ENCODE data around the gene C11orf71. TPM values are rescaled to one million over a fixed set of nuclear protein-coding genes. Genes with fewer than 3 reads are reported as not detected.

Gene C11orf71
- total RNA-seq, 2 experiments from 2014 or later = 7.5 to 7.6 TPM

GRCh38 chr11:114368918-114369680 lies 31.2 kb downstream of the C11orf71 start:
- intact Hi-C loops (cut with micrococcal nuclease) = no loop called here
- DNase-seq = no peak
- CTCF ChIA-PET = interaction anchor here (1.2 kb wide), 1 partner anchor 22 kb away, joined by 5 read pairs; no protein-coding TSS in a partner anchor
- no peaks in the 10 kb centered on the region for H3K9me3 Mint-ChIP-seq
- no peaks in the 10 kb centered on the region for H3K36me3 Mint-ChIP-seq (ENCODE audit: low read depth)
- no peak overlapping the region for H3K27ac Mint-ChIP-seq
- no peak overlapping the region for H3K4me3 Mint-ChIP-seq
- H3K4me1 Mint-ChIP-seq (ENCODE audit: low read depth) = no peaks in the 10 kb centered on the region
- H3K27me3 Mint-ChIP-seq (ENCODE audit: low read depth) = peaks cover 9% of the 10 kb centered on the region

- H3K27ac Mint-ChIP-seq = no peak overlapping the region
- no peak for DNase-seq
- CTCF ChIA-PET = interaction anchor here (1.1 to 1.2 kb wide), 2 partner anchors 20 to 27 kb away, joined by 3 to 5 read pairs; no protein-coding TSS in a partner anchor
- H3K36me3 Mint-ChIP-seq (ENCODE audit: low read depth) = no peaks in the 10 kb centered on the region
- peaks cover 9% of the 10 kb centered on the region for H3K27me3 Mint-ChIP-seq (ENCODE audit: low read depth)
- H3K4me1 Mint-ChIP-seq (ENCODE audit: low read depth) = no peaks in the 10 kb centered on the region
- no peaks in the 10 kb centered on the region for H3K9me3 Mint-ChIP-seq
- intact Hi-C loops (cut with micrococcal nuclease) = no loop called here
- H3K4me3 Mint-ChIP-seq = no peak overlapping the region
These were observed 32.9 kb downstream of the C11orf71 start for GRCh38 chr11:114367244-114367957.

GRCh38 chr11:114366331-114367243 lies 33.7 kb downstream of the C11orf71 start:
- H3K27ac Mint-ChIP-seq = no peak overlapping the region
- H3K36me3 Mint-ChIP-seq (ENCODE audit: low read depth) = no peaks in the 10 kb centered on the region

GRCh38 chr11:114362958-114363357 lies 37.4 kb downstream of the C11orf71 start:
- CTCF ChIA-PET = interaction anchor here (1.1 kb wide), 1 partner anchor 19 kb away, joined by 3 read pairs; no protein-coding TSS in a partner anchor
- DNase-seq = no peak
- H3K4me3 Mint-ChIP-seq = no peak overlapping the region
- H3K36me3 Mint-ChIP-seq (ENCODE audit: low read depth) = no peaks in the 10 kb centered on the region
- intact Hi-C loops (cut with micrococcal nuclease) = no loop called here
- no peaks in the 10 kb centered on the region for H3K4me1 Mint-ChIP-seq (ENCODE audit: low read depth)
- peaks cover 9% of the 10 kb centered on the region for H3K27me3 Mint-ChIP-seq (ENCODE audit: low read depth)
- H3K9me3 Mint-ChIP-seq = no peaks in the 10 kb centered on the region
- no peak overlapping the region for H3K27ac Mint-ChIP-seq

More at GRCh38 chr11:114366331-114367243, 33.7 kb downstream of the C11orf71 start:
- DNase-seq = no peak
- intact Hi-C loops (cut with micrococcal nuclease) = no loop called here
- CTCF ChIA-PET = no interaction called here
- Mint-ChIP-seq H3K27me3 (ENCODE audit: low read depth) (peaks cover 9% of the 10 kb centered on the region), H3K9me3 (no peaks in the 10 kb centered on the region), H3K4me3 (no peak overlapping the region), H3K4me1 (ENCODE audit: low read depth) (no peaks in the 10 kb centered on the region)

- intact Hi-C loops (cut with micrococcal nuclease) = no loop called here
- Mint-ChIP-seq H3K4me3 (no peak overlapping the region), H3K4me1 (ENCODE audit: low read depth) (no peaks in the 10 kb centered on the region), H3K9me3 (no peaks in the 10 kb centered on the region), H3K27ac (no peak overlapping the region), H3K36me3 (ENCODE audit: low read depth) (no peaks in the 10 kb centered on the region), H3K27me3 (ENCODE audit: low read depth) (peaks cover 9% of the 10 kb centered on the region)
- CTCF ChIA-PET = interaction anchor here (1.2 kb wide), 1 partner anchor 12 kb away, joined by 5 read pairs; no protein-coding TSS in a partner anchor
- no peak for DNase-seq
These were observed 38.0 kb downstream of the C11orf71 start for GRCh38 chr11:114362326-114362725.

- CTCF ChIA-PET = no interaction called here
- H3K36me3 Mint-ChIP-seq (ENCODE audit: low read depth) = no peaks in the 10 kb centered on the region
- DNase-seq = no peak
- no peak overlapping the region for H3K27ac Mint-ChIP-seq
- no peaks in the 10 kb centered on the region for H3K9me3 Mint-ChIP-seq
- H3K27me3 Mint-ChIP-seq (ENCODE audit: low read depth) = no peaks in the 10 kb centered on the region
- intact Hi-C loops (cut with micrococcal nuclease) = no loop called here
- no peak overlapping the region for H3K4me3 Mint-ChIP-seq
- H3K4me1 Mint-ChIP-seq (ENCODE audit: low read depth) = no peaks in the 10 kb centered on the region
These were observed 41.0 kb downstream of the C11orf71 start for GRCh38 chr11:114359342-114359741.

- intact Hi-C loops (cut with micrococcal nuclease) = no loop called here
- no peaks in the 10 kb centered on the region for H3K36me3 Mint-ChIP-seq (ENCODE audit: low read depth)
- H3K27ac Mint-ChIP-seq = no peak overlapping the region
- no peaks in the 10 kb centered on the region for H3K4me1 Mint-ChIP-seq (ENCODE audit: low read depth)
- no peaks in the 10 kb centered on the region for H3K9me3 Mint-ChIP-seq
- DNase-seq = no peak
- no peak overlapping the region for H3K4me3 Mint-ChIP-seq
- no peaks in the 10 kb centered on the region for H3K27me3 Mint-ChIP-seq (ENCODE audit: low read depth)
- CTCF ChIA-PET = no interaction called here
These were observed 41.6 kb downstream of the C11orf71 start for GRCh38 chr11:114358716-114359115.

GRCh38 chr11:114354076-114354475 lies 46.2 kb downstream of the C11orf71 start:
- Mint-ChIP-seq H3K36me3 (ENCODE audit: low read depth) (no peaks in the 10 kb centered on the region), H3K27me3 (ENCODE audit: low read depth) (no peaks in the 10 kb centered on the region), H3K27ac (no peak overlapping the region), H3K4me1 (ENCODE audit: low read depth) (no peaks in the 10 kb centered on the region), H3K9me3 (no peaks in the 10 kb centered on the region), H3K4me3 (no peak overlapping the region)
- no peak for DNase-seq
- CTCF ChIA-PET = no interaction called here
- intact Hi-C loops (cut with micrococcal nuclease) = no loop called here

GRCh38 chr11:114353443-114353842 lies 46.9 kb downstream of the C11orf71 start:
- no peaks in the 10 kb centered on the region for H3K36me3 Mint-ChIP-seq (ENCODE audit: low read depth)
- DNase-seq = no peak
- H3K4me1 Mint-ChIP-seq (ENCODE audit: low read depth) = no peaks in the 10 kb centered on the region
- H3K4me3 Mint-ChIP-seq = no peak overlapping the region
- no peak overlapping the region for H3K27ac Mint-ChIP-seq
- intact Hi-C loops (cut with micrococcal nuclease) = no loop called here
- H3K27me3 Mint-ChIP-seq (ENCODE audit: low read depth) = no peaks in the 10 kb centered on the region
- CTCF ChIA-PET = no interaction called here
- no peaks in the 10 kb centered on the region for H3K9me3 Mint-ChIP-seq

- Mint-ChIP-seq H3K4me1 (ENCODE audit: low read depth) (peaks cover 3% of the 10 kb centered on the region), H3K27me3 (ENCODE audit: low read depth) (no peaks in the 10 kb centered on the region), H3K36me3 (ENCODE audit: low read depth) (no peaks in the 10 kb centered on the region), H3K9me3 (no peaks in the 10 kb centered on the region), H3K27ac (no peak overlapping the region), H3K4me3 (no peak overlapping the region)
- CTCF ChIA-PET = interaction anchor here (0.6 to 1.1 kb wide), 2 partner anchors 10 to 12 kb away, joined by 3 to 5 read pairs; no protein-coding TSS in a partner anchor
- intact Hi-C loops (cut with micrococcal nuclease) = no loop called here
- DNase-seq = no peak
These were observed 50.3 kb downstream of the C11orf71 start for GRCh38 chr11:114350022-114350421.
